Endothelial cell of umbilical vein (primary cell): ENCODE results near the gene CAMTA2. TPM values are rescaled to one million over a fixed set of nuclear protein-coding genes. Genes with fewer than 3 reads are reported as not detected.

ENCODE experiments used
- BruUV-seq: library from RNA; stranded (reverse); fragments of 400-500 nt; replicated peaks from 2 replicates; lab custom pipeline; 2021; lab: Mats Ljungman, UMichigan
- CTCF ChIA-PET: fragments of 300-600, 350-600 bp; sonication (Branson Sonifier 250); formaldehyde crosslinking; loops from one replicate; lab custom pipeline; 2021; ENCODE audit warnings: antibody characterized with exemption, inconsistent platforms; lab: Charles Lee
- POLR2A ChIA-PET: fragments of 300-600, 350-600 bp; sonication (Branson Sonifier 250); formaldehyde crosslinking; loops from one replicate; lab custom pipeline; 2021; ENCODE audit warnings: antibody characterized with exemption, inconsistent platforms; lab: Charles Lee
- DNase-seq: peaks from one replicate; pipeline ENCODE4 v3.0.0-alpha.2; 2011; ENCODE audit warnings: low read depth, low spot score
- FAIRE-seq: peaks from 2 replicates; lab custom pipeline; 2011; peaks lifted over from hg19 to GRCh38; lab: Jason Lieb, UNC
- H2AFZ ChIP-seq: 2 replicates; pipeline ENCODE4 v1.6.0; 2012; ENCODE audit warnings: low read depth, low read length, control low read depth, inconsistent platforms
- H3K27ac ChIP-seq: 2 replicates; pipeline ENCODE4 v1.5.1; 2011; ENCODE audit warnings: low read depth, mild to moderate bottlenecking, control low read depth, low read length, moderate library complexity; ENCODE audit not compliant: insufficient read depth
- H3K27me3 ChIP-seq, 2 experiments: 2 replicates each; pipeline versions ENCODE4 v1.6.0 to v1.6.1; 2011; ENCODE audit warnings: low read length in 2 of 2, mixed read lengths in 1 of 2; ENCODE audit not compliant: control insufficient read depth in 2 of 2, insufficient read depth in 2 of 2
- H3K36me3 ChIP-seq, 2 experiments: 2 replicates in 1 of 2; 3 replicates in 1 of 2; pipeline ENCODE4 v1.5.1; 2011; ENCODE audit warnings: low read length in 2 of 2, mild to moderate bottlenecking in 1 of 2, moderate library complexity in 1 of 2; ENCODE audit not compliant: control insufficient read depth in 2 of 2, insufficient read depth in 2 of 2; ENCODE audit errors: extremely low read depth in 1 of 2
- H3K4me1 ChIP-seq: 3 replicates; pipeline ENCODE4 v1.5.1; 2011; ENCODE audit warnings: mild to moderate bottlenecking, low read length; ENCODE audit not compliant: control insufficient read depth, insufficient read depth; ENCODE audit errors: extremely low read depth
- H3K4me2 ChIP-seq: 2 replicates; pipeline ENCODE4 v1.6.1; 2011; ENCODE audit warnings: low read length, control low read depth, mixed read lengths; ENCODE audit not compliant: insufficient read depth
- H3K4me3 ChIP-seq, 3 experiments: fragments of 200-600 bp in 1 of 3; sonication (generic), shearing (Covaris generic) in 1 of 3; replicated peaks in 1 of 3; 2 replicates each; pipeline ENCODE4 v1.5.1; 2011 to 2016; ENCODE audit warnings: control low read depth in 3 of 3, low read length in 3 of 3, mild to moderate bottlenecking in 2 of 3, inconsistent platforms in 1 of 3, low read depth in 1 of 3, moderate library complexity in 1 of 3; ENCODE audit not compliant: insufficient read depth in 1 of 3
- H3K79me2 ChIP-seq: 2 replicates; pipeline ENCODE4 v1.6.0; 2012; ENCODE audit warnings: low read length, inconsistent platforms; ENCODE audit not compliant: control insufficient read depth, insufficient read depth
- H3K9ac ChIP-seq: replicated peaks from 2 replicates; pipeline ENCODE3; 2011; ENCODE audit warnings: low read length, control low read depth; ENCODE audit not compliant: insufficient read depth; ENCODE audit errors: extremely low read depth
- H3K9me1 ChIP-seq: replicated peaks from 3 replicates; pipeline ENCODE4 v1.6.0; 2011; ENCODE audit warnings: mild to moderate bottlenecking, low read length; ENCODE audit not compliant: control insufficient read depth, insufficient read depth; ENCODE audit errors: extremely low read depth
- H3K9me3 ChIP-seq: replicated peaks from 2 replicates; pipeline ENCODE4 v1.5.1; 2012; ENCODE audit warnings: low read length, inconsistent platforms; ENCODE audit not compliant: control insufficient read depth, insufficient read depth
- H4K20me1 ChIP-seq: replicated peaks from 2 replicates; pipeline ENCODE3; 2011; ENCODE audit warnings: mild to moderate bottlenecking, low read length; ENCODE audit not compliant: control insufficient read depth, insufficient read depth; ENCODE audit errors: extremely low read depth
- EZH2 ChIP-seq: IDR thresholded peaks from 2 replicates; pipeline ENCODE4 v1.6.1; 2012; ENCODE audit warnings: borderline replicate concordance, low read depth, mild to moderate bottlenecking, moderate library complexity, low read length, inconsistent platforms; ENCODE audit not compliant: severe bottlenecking
- FOS ChIP-seq: IDR thresholded peaks from 2 replicates; pipeline ENCODE4 v1.6.1; 2011; ENCODE audit warnings: mild to moderate bottlenecking, low read length, moderate library complexity, borderline replicate concordance; ENCODE audit not compliant: insufficient read depth
- GATA2 ChIP-seq: IDR thresholded peaks from 2 replicates; pipeline ENCODE4 v1.7.0; 2011; ENCODE audit warnings: low read depth, mild to moderate bottlenecking, moderate library complexity, mixed read lengths, low read length; ENCODE audit not compliant: insufficient read length, insufficient read depth
- JUN ChIP-seq: IDR thresholded peaks from 2 replicates; pipeline ENCODE4 v1.6.1; 2011; ENCODE audit warnings: borderline replicate concordance, low read depth; ENCODE audit not compliant: insufficient read length, insufficient read depth
- MYC ChIP-seq: IDR thresholded peaks from one replicate; pipeline ENCODE4 v1.6.1; 2011; ENCODE audit warnings: mild to moderate bottlenecking, low read depth, low read length
- POLR2A ChIP-seq: IDR thresholded peaks from 2 replicates; pipeline ENCODE4 v1.6.1; 2012; ENCODE audit warnings: low read depth, mild to moderate bottlenecking, control low read depth, low read length
- POLR2AphosphoS5 ChIP-seq: IDR thresholded peaks from 2 replicates; pipeline ENCODE4 v1.6.1; 2012; ENCODE audit warnings: low read depth, mild to moderate bottlenecking, control low read depth, low read length, moderate library complexity; ENCODE audit not compliant: insufficient read depth
- dilution Hi-C: fragments of 300-500 bp; cut with MboI; formaldehyde crosslinking; loops from one replicate; pipeline ENCODE4 v1.15.0; 2019; ENCODE audit warnings: low sequenced_read_pairs; ENCODE audit not compliant: extremely low pct_ligation_motif_present
- intact Hi-C: fragments of 100-400 bp; cut with micrococcal nuclease; formaldehyde crosslinking; loops from one replicate; pipeline ENCODE4 v1.10.0; 2022
- polyA plus RNA-seq, 4 experiments: library from polyadenylated mRNA; depleted of rRNA in 3 of 4; stranded (reverse) in 3 of 4; unstranded in 1 of 4; fragments of >200 nt; gene quantifications; 2 replicates each; pipeline versions ENCODE4 v1.2.1 to v1.2.3, GENCODE V29; 2011 to 2012; ENCODE audit warnings: missing spikeins in 1 of 4
- total RNA-seq: library from RNA; stranded (reverse); gene quantifications from 2 replicates; pipeline ENCODE4 v1.2.3, GENCODE V29; 2021
- TF ChIP-seq, protein P1 (sequence below), 2 donors: IDR thresholded peaks; 1 replicate in 1 of 2; 2 replicates in 1 of 2; pipeline ENCODE4 v1.5.1; 2011; ENCODE audit warnings: low read length in 2 of 2, mild to moderate bottlenecking in 2 of 2, moderate library complexity in 2 of 2, control low read depth in 1 of 2, inconsistent platforms in 1 of 2, low read depth in 1 of 2; ENCODE audit not compliant: insufficient read depth in 1 of 2; ENCODE audit errors: extremely low read depth in 1 of 2
- TF ChIP-seq, protein P2 (sequence below): IDR thresholded peaks from 2 replicates; pipeline ENCODE4 v1.6.1; 2011; ENCODE audit not compliant: insufficient read depth, insufficient read length

The CAMTA2 gene
- total and polyA plus RNA-seq, 2 donors (not counting 3 experiments of a cell fraction or from before 2014, with no cell fraction given): 33.8 to 51.0 TPM

DNA sequence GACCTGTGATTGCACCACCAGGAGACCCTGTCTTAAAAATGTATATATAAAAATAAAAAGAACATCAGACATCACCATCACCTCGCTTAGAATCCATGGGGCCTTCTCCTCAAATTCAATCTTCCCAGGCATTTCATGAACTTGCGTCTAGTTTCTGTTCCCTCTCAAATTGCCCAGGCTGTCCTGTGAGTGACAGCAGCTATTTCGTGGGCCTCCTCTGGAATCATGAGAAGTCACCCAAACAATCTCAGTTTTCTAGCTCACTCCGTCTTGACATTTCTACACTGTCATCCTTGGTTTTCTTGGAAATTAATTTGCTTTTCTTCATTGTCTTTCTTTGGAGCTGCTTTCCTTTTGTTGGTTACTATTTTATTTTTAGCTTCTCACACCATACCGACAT lies 40.4 kb upstream of the CAMTA2 start:
- H3K27ac ChIP-seq: no peak overlapping the region
- intact Hi-C loops: no loop called here
- no peaks in the 10 kb centered on the region for H4K20me1 ChIP-seq
- H3K4me1 ChIP-seq: peaks cover 5% of the 10 kb centered on the region
- no peak overlapping the region for H3K4me3 ChIP-seq
- POLR2A ChIA-PET: no interaction called here
- no peaks in the 10 kb centered on the region for H3K9me1 ChIP-seq
- no peak overlapping the region for H3K4me2 ChIP-seq
- dilution Hi-C loops: no loop called here
- TSS peak; percentile 3 for BruUV-seq
- no peak for DNase-seq
- H3K9ac ChIP-seq: no peak overlapping the region
- FAIRE-seq: no peak
- H3K36me3 ChIP-seq: peaks cover 0 to 6% of the 10 kb centered on the region in 2 experiments
- H3K9me3 ChIP-seq: no peaks in the 10 kb centered on the region
- CTCF ChIA-PET: interaction anchor here (1.1 to 6.5 kb wide), 5 partner anchors 9 to 119 kb away, joined by 3 to 72 read pairs (median 5); no protein-coding TSS in a partner anchor
- H3K27me3 ChIP-seq: no peaks in the 10 kb centered on the region
- TF ChIP-seq GATA2: no peak
- TF ChIP-seq, protein P1, sequence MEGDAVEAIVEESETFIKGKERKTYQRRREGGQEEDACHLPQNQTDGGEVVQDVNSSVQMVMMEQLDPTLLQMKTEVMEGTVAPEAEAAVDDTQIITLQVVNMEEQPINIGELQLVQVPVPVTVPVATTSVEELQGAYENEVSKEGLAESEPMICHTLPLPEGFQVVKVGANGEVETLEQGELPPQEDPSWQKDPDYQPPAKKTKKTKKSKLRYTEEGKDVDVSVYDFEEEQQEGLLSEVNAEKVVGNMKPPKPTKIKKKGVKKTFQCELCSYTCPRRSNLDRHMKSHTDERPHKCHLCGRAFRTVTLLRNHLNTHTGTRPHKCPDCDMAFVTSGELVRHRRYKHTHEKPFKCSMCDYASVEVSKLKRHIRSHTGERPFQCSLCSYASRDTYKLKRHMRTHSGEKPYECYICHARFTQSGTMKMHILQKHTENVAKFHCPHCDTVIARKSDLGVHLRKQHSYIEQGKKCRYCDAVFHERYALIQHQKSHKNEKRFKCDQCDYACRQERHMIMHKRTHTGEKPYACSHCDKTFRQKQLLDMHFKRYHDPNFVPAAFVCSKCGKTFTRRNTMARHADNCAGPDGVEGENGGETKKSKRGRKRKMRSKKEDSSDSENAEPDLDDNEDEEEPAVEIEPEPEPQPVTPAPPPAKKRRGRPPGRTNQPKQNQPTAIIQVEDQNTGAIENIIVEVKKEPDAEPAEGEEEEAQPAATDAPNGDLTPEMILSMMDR (IDR thresholded peaks at IDR 0.05; ENCODE audit: extremely low read depth in 1 of 2, insufficient read depth in 1 of 2, low read depth in 1 of 2, low read length in 2 of 2): no peak
- no peak for TF ChIP-seq POLR2AphosphoS5
- TF ChIP-seq, protein P2, sequence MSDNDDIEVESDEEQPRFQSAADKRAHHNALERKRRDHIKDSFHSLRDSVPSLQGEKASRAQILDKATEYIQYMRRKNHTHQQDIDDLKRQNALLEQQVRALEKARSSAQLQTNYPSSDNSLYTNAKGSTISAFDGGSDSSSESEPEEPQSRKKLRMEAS: no peak
- TF ChIP-seq MYC: no peak
- TF ChIP-seq JUN: no peak
- no peak for TF ChIP-seq EZH2
- no peak for TF ChIP-seq FOS
- no peak for TF ChIP-seq POLR2A
- no peaks in the 10 kb centered on the region for H3K79me2 ChIP-seq
- H2AFZ ChIP-seq: no peak overlapping the region
